AML-193 (cell line): ENCODE measurements around the gene ACOT7.

ENCODE experiments used
- DNase-seq, 2 experiments: peaks; one replicate each; lab custom pipeline; 2025; lab: John Stamatoyannopoulos, UW

The ACOT7 gene

GRCh38 chr1:6360517-6361070, 33.0 kb downstream of the ACOT7 start:
- no peak for DNase-seq

GRCh38 chr1:6360117-6360496, 33.5 kb downstream of the ACOT7 start:
- no peak for DNase-seq

- peak in 1 of 2 experiments; percentile 3 for DNase-seq
Observed at GRCh38 chr1:6359216-6360116, 34.1 kb downstream of the ACOT7 start.

- no peak for DNase-seq
Observed at GRCh38 chr1:6358757-6359201, 34.8 kb downstream of the ACOT7 start.

GRCh38 chr1:6358144-6358624, 35.4 kb downstream of the ACOT7 start:
- DNase-seq: no peak

- no peak for DNase-seq
Observed at GRCh38 chr1:6357243-6357936, 36.2 kb downstream of the ACOT7 start.

GRCh38 chr1:6355621-6356020, 37.9 kb downstream of the ACOT7 start:
- DNase-seq: no peak

GRCh38 chr1:6354659-6355317, 38.8 kb downstream of the ACOT7 start:
- DNase-seq: no peak

GRCh38 chr1:6353955-6354658, 39.5 kb downstream of the ACOT7 start:
- no peak for DNase-seq

GRCh38 chr1:6353619-6353954, 40.0 kb downstream of the ACOT7 start:
- DNase-seq: no peak

- DNase-seq: no peak
Observed at GRCh38 chr1:6352138-6352563, 41.4 kb downstream of the ACOT7 start.

- DNase-seq: no peak
Observed at GRCh38 chr1:6351480-6352137, 42.0 kb downstream of the ACOT7 start.

GRCh38 chr1:6350416-6351088, 43.0 kb downstream of the ACOT7 start:
- DNase-seq: no peak

GRCh38 chr1:6349254-6349943, 44.2 kb downstream of the ACOT7 start:
- DNase-seq: no peak

GRCh38 chr1:6348511-6349191, 44.9 kb downstream of the ACOT7 start:
- DNase-seq: no peak

- peak; percentile 9 to 39 for DNase-seq
Observed at GRCh38 chr1:6347641-6348487, 45.7 kb downstream of the ACOT7 start.

GRCh38 chr1:6345460-6345859, 48.1 kb downstream of the ACOT7 start:
- DNase-seq: no peak

GRCh38 chr1:6345009-6345408, 48.6 kb downstream of the ACOT7 start:
- DNase-seq: no peak
